GM23338 (cell line): ENCODE measurements around the gene PROP1. TPM values are rescaled to one million over a fixed set of nuclear protein-coding genes. Genes with fewer than 3 reads are reported as not detected.
"Not testable (repeated sequence)": the region's sequence is repeated elsewhere in the genome, so short reads cannot be mapped to it uniquely, and the experiment has no call there.

Source experiments
- ATAC-seq: fragments of 200-7000 bp; cut with Tn5 transposase; 3 replicates; pipeline ENCODE4 v1.9.1; 2020
- DNase-seq: peaks from one replicate; pipeline ENCODE4 v3.0.0-alpha.2; 2015; ENCODE audit warnings: low spot score
- H2AFZ ChIP-seq: fragments of 200-600 bp; sonication (generic); 2 replicates; pipeline ENCODE4 v1.8.0; 2016; ENCODE audit warnings: antibody characterized with exemption, mild to moderate bottlenecking, moderate library complexity
- H3F3A ChIP-seq: fragments of 200-600 bp; sonication (generic); replicated peaks from 2 replicates; pipeline ENCODE4 v1.8.0; 2017; ENCODE audit warnings: antibody characterized with exemption, mixed run types, low read depth
- H3K27ac ChIP-seq: fragments of 200-600 bp; sonication (generic); 2 replicates; pipeline ENCODE4 v1.6.1; 2016; ENCODE audit warnings: low read depth
- H3K27me3 ChIP-seq: fragments of 200-600 bp; sonication (generic); 2 replicates; pipeline ENCODE4 v1.8.0; 2016; ENCODE audit warnings: mild to moderate bottlenecking, mixed run types, moderate library complexity; ENCODE audit not compliant: insufficient read depth
- H3K36me3 ChIP-seq: fragments of 200-600 bp; sonication (generic); 2 replicates; pipeline ENCODE4 v1.8.0; 2016; ENCODE audit warnings: mild to moderate bottlenecking; ENCODE audit not compliant: insufficient read depth
- H3K4me1 ChIP-seq: fragments of 200-600 bp; sonication (generic); 2 replicates; pipeline ENCODE4 v1.8.0; 2016; ENCODE audit warnings: mild to moderate bottlenecking, moderate library complexity; ENCODE audit not compliant: insufficient read depth
- H3K4me2 ChIP-seq: fragments of 200-600 bp; sonication (generic); 2 replicates; pipeline ENCODE4 v1.7.1; 2017; ENCODE audit warnings: mixed run types
- H3K4me3 ChIP-seq: fragments of 200-600 bp; sonication (generic); 2 replicates; pipeline ENCODE4 v1.6.1; 2016; ENCODE audit warnings: mixed run types
- H3K79me2 ChIP-seq: fragments of 200-600 bp; sonication (generic); replicated peaks from 2 replicates; pipeline ENCODE4 v1.8.0; 2017; ENCODE audit warnings: mild to moderate bottlenecking; ENCODE audit not compliant: insufficient read depth
- H3K9me2 ChIP-seq: fragments of 200-600 bp; sonication (generic); 2 replicates; pipeline ENCODE4 v1.8.0; 2017; ENCODE audit not compliant: insufficient read depth
- H4K20me1 ChIP-seq: fragments of 200-600 bp; sonication (generic); replicated peaks from 2 replicates; pipeline ENCODE4 v1.8.0; 2017; ENCODE audit warnings: mild to moderate bottlenecking; ENCODE audit not compliant: insufficient read depth
- H3K27ac Mint-ChIP-seq: 2 replicates; pipeline ENCODE4 v1.8.0; 2020; ENCODE audit warnings: inconsistent platforms, mild to moderate bottlenecking, moderate library complexity, mixed read lengths
- H3K27me3 Mint-ChIP-seq: 3 replicates; pipeline ENCODE4 v1.8.0; 2022; ENCODE audit warnings: low read depth, mild to moderate bottlenecking, moderate library complexity, mixed read lengths, inconsistent platforms; ENCODE audit not compliant: insufficient read depth, poor library complexity
- H3K36me3 Mint-ChIP-seq: 3 replicates; pipeline ENCODE4 v1.8.0; 2021; ENCODE audit warnings: low read depth, mild to moderate bottlenecking, inconsistent platforms, moderate library complexity, mixed read lengths
- H3K4me1 Mint-ChIP-seq: 3 replicates; pipeline ENCODE4 v1.8.0; 2020; ENCODE audit warnings: mild to moderate bottlenecking, inconsistent platforms, mixed read lengths
- H3K4me3 Mint-ChIP-seq: 3 replicates; pipeline ENCODE4 v1.8.0; 2021; ENCODE audit warnings: moderate library complexity, mild to moderate bottlenecking, inconsistent platforms, mixed read lengths
- H3K9me3 Mint-ChIP-seq: 3 replicates; pipeline ENCODE4 v1.8.0; 2020; ENCODE audit warnings: moderate library complexity, mild to moderate bottlenecking, inconsistent platforms, mixed read lengths
- polyA plus RNA-seq: library from polyadenylated mRNA; unstranded; fragments of >200 nt; fragmentation: Nextera tagmentation; extraction: Ambion mirVana; gene quantifications from 2 replicates; pipeline ENCODE4 v1.2.1, GENCODE V29; 2016
- total RNA-seq: library from RNA; depleted of rRNA; stranded (reverse); fragments of >200 nt; shearing (Covaris generic); gene quantifications from 2 replicates; pipeline ENCODE4 v1.2.3, GENCODE V29; 2014

Gene PROP1
- total and polyA plus RNA-seq, 2 experiments from 2014 or later, result not detected

DNA sequence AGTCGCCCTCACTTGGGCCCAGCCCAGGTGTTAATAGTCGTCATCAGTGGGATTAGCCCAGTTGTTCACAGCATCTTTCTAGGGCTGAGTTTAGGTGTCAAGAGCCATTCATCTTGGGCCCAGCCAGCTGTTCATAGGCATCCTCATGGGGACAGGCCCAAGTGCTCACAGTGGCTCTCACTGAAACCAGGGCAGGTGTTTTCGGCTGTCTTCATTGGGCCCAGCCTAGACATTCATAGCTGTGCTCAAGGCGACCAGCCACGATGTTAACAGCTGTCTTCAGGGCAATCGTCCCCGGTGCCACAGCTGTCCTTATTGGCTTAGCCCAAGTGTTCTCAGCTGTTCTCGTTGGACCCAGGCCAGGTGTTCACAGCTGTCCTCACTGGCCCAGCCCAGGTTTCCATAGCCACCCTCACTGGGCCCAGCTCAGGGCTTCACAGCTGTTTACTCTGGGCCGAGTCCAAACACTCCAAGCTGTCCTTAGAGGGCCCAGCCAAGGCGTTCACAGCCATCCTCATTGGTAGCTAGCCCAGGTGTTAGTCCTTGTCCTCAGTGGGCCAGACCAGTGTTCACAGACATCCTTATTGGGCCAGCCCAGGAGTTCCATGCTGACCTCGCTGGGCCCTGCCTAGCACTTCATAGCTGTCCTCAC is 23.5 kb upstream of the PROP1 start:
- H3K4me3 Mint-ChIP-seq, H3K27ac Mint-ChIP-seq, H3K36me3 ChIP-seq, H3K4me3 ChIP-seq, H3K4me1 ChIP-seq, H3F3A ChIP-seq, H4K20me1 ChIP-seq, H3K4me2 ChIP-seq, H3K27me3 ChIP-seq, H3K36me3 Mint-ChIP-seq, H3K27ac ChIP-seq, H2AFZ ChIP-seq, H3K27me3 Mint-ChIP-seq, H3K79me2 ChIP-seq, H3K9me3 Mint-ChIP-seq, H3K9me2 ChIP-seq, H3K4me1 Mint-ChIP-seq, DNase-seq, ATAC-seq: not testable (repeated sequence)

DNA sequence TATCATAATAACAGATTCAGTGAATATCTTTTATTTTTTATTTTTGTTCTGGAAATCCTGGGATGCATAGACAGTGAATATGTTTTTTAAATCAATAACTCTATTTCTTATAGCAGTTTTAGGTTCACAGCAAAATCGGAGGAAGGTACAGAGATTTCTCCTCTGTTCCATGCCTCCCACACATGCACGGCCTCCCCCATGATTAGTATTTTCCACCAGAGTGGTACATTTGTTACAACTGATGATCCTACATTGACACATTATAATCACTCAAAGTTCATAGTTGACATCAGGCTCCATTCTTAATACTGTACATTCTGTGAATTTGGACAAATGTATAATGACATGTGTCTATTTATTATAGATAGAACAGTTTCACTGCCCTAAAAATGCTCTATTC is 16.7 kb upstream of the PROP1 start:
- not testable (repeated sequence) for H3K4me2 ChIP-seq, H3K36me3 Mint-ChIP-seq, H3K27ac Mint-ChIP-seq, H3K36me3 ChIP-seq, H3K9me2 ChIP-seq, ATAC-seq, H3K27me3 Mint-ChIP-seq, H3K4me1 ChIP-seq, H3K27me3 ChIP-seq, H2AFZ ChIP-seq, H3K9me3 Mint-ChIP-seq, H3K4me3 ChIP-seq, H3F3A ChIP-seq, DNase-seq, H3K4me1 Mint-ChIP-seq, H3K79me2 ChIP-seq, H4K20me1 ChIP-seq, H3K4me3 Mint-ChIP-seq, H3K27ac ChIP-seq

DNA sequence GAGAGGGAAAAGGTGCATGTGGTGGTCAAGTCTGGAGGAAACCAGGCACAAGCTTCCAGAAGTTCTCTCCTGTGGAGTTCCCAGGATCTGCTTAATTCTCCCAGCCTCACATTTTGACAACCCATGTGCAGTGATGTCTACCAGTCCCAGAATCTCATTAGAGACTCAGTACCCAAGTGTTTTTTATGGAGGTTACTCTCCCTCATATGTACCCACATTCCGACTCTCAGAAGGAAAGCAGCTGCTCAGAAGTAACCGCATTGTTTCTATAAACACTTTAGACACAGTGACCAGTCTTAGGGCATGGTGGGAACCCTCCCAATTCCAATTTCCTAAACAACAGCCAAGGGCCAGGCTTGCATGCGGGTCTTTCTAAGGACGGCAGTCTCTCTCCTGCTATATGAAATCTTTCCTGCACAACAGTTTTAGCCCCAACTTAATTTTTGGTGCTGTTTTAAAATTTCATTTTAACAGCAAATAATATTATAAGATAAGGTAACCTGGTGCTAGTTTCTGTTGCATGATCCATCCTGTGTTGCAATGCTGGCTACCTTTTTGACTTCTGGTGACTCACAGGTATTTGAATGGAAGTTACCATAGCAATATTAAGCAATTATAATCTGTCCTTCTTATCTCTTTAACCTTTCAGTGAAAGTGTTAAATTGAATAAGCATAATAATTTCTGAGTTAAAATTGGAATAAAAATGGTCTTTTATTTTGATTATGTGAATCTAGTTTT is 15.9 kb upstream of the PROP1 start:
- not testable (repeated sequence) for H3K36me3 Mint-ChIP-seq, H3K79me2 ChIP-seq, H3K27ac Mint-ChIP-seq, H3K4me3 Mint-ChIP-seq, H3K27ac ChIP-seq, H3K27me3 ChIP-seq, H3K4me1 Mint-ChIP-seq, H3K4me3 ChIP-seq, H3K9me2 ChIP-seq, H3F3A ChIP-seq, H2AFZ ChIP-seq, H3K27me3 Mint-ChIP-seq, H3K4me2 ChIP-seq, H4K20me1 ChIP-seq, H3K4me1 ChIP-seq, H3K9me3 Mint-ChIP-seq, H3K36me3 ChIP-seq, DNase-seq, ATAC-seq

DNA sequence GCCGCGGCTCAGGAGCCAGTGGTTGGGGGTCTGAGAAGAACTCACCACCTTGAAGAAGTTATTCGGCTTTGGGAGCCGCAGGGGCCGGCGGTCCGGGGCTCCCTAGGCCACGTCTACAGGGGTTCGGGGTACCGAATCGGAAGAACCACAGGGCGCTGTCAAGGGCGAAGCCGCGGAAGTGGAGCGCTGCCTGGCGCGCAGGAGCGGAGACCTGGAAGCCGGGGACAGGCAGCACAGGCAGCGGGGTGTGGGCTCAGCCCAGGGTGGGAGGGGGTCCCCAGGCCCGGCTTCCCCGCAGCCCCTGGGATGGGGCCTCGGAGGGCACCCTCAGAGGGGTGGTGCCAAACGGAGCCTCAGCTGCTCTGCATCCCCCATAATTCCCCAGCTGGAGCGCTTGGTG is 11.2 kb upstream of the PROP1 start:
- not testable (repeated sequence) for ATAC-seq, H3K4me3 ChIP-seq, H3K36me3 ChIP-seq, DNase-seq, H4K20me1 ChIP-seq, H3K79me2 ChIP-seq, H3K4me3 Mint-ChIP-seq, H3K27me3 Mint-ChIP-seq, H3K27ac Mint-ChIP-seq, H3K9me2 ChIP-seq, H3K27ac ChIP-seq, H2AFZ ChIP-seq, H3K4me2 ChIP-seq, H3K4me1 ChIP-seq, H3K36me3 Mint-ChIP-seq, H3K27me3 ChIP-seq, H3K4me1 Mint-ChIP-seq, H3F3A ChIP-seq
- peaks cover 22% of the 10 kb centered on the region for H3K9me3 Mint-ChIP-seq

DNA sequence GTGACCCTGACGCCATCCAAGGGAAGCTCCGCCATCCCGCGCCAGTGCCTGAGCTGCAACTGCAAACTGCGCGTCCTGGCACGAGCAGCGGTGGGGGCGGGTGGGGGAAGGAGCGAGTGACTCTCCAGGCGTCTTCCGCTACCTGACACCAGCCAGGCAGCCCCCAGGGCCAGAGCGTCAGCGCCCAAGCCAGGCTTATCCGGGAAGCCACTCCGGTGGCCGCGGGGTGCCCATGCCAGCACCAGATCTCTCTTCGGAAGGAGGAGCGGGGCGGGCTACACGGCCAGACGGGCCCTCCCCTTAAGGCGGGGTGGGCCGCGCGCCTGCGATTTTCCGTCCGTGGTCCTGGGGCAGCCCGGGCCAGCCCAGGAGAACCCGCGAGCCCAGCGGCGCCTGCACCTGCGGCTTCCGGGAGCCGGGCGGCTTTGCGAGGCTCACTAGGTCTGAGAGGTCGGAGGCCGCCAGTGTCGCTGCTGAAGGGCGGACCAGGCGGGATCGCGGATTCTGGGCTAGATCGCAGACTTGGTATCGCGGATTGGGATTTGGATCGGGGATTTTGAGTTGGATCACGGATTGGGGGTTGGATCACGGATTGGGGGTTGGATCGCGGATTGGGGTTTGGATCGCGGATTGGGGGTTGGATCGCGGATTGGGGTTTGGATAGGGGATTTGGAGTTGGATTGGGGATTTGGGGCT is 10.6 kb upstream of the PROP1 start:
- H3K4me2 ChIP-seq, DNase-seq, H3K4me1 ChIP-seq, H3K27ac ChIP-seq, H2AFZ ChIP-seq, H3K27me3 ChIP-seq, H4K20me1 ChIP-seq, H3K27me3 Mint-ChIP-seq, H3K4me3 Mint-ChIP-seq, H3K9me2 ChIP-seq, H3F3A ChIP-seq, H3K27ac Mint-ChIP-seq, H3K36me3 ChIP-seq, H3K79me2 ChIP-seq, H3K4me1 Mint-ChIP-seq, H3K36me3 Mint-ChIP-seq, H3K4me3 ChIP-seq, ATAC-seq: not testable (repeated sequence)
- H3K9me3 Mint-ChIP-seq, result peaks cover 22% of the 10 kb centered on the region

DNA sequence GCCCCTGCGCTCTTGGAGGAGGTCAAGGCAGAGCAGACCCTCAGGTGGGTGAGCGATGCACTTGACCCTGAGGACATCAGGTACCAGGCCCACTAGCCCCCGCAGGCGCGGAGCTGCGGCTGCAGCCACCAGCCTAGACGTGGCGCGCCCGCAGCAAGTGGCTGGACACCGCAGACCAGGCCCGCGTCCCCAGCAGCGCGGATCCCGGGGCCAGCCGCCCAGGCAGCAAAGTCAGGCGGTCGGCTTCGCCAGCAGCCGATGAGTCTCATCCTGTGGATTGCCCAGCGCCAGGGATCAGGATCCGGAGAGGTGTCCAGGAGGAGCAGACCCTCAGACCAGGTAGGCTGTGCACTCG is 10.1 kb upstream of the PROP1 start:
- not testable (repeated sequence) for H3K27ac ChIP-seq, H3K79me2 ChIP-seq, H3K27ac Mint-ChIP-seq, H2AFZ ChIP-seq, H3K4me3 ChIP-seq, H3K4me1 Mint-ChIP-seq, H3F3A ChIP-seq, H3K36me3 Mint-ChIP-seq, ATAC-seq, H3K4me2 ChIP-seq, H3K4me3 Mint-ChIP-seq, H3K4me1 ChIP-seq, DNase-seq, H3K9me2 ChIP-seq, H3K36me3 ChIP-seq, H3K27me3 Mint-ChIP-seq, H4K20me1 ChIP-seq, H3K27me3 ChIP-seq
- H3K9me3 Mint-ChIP-seq, result peaks cover 22% of the 10 kb centered on the region
